Measurements from ENCODE around the gene RUVBL2.

RUVBL2 gene

DNA sequence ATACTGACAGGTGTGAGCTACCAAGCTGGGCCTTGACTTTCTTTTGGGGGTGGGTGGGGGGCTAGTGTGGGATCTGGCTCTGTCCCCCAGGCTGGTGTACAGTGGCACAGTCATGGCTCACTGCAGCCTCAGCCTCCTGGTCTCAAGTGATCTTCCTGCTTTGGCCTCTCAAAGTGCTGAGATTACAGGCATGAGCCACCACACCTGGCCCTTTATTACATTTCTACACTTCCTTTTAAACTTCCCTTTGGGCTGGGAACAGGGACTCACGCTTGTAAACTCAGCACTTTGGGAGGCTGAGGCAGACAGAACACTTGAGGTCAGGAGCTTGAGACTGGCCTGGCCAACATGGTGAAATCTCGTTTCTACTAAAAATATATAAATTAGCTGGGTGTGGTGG is 16.6 kb upstream of the RUVBL2 start:
- TF ChIP-seq, protein P1, sequence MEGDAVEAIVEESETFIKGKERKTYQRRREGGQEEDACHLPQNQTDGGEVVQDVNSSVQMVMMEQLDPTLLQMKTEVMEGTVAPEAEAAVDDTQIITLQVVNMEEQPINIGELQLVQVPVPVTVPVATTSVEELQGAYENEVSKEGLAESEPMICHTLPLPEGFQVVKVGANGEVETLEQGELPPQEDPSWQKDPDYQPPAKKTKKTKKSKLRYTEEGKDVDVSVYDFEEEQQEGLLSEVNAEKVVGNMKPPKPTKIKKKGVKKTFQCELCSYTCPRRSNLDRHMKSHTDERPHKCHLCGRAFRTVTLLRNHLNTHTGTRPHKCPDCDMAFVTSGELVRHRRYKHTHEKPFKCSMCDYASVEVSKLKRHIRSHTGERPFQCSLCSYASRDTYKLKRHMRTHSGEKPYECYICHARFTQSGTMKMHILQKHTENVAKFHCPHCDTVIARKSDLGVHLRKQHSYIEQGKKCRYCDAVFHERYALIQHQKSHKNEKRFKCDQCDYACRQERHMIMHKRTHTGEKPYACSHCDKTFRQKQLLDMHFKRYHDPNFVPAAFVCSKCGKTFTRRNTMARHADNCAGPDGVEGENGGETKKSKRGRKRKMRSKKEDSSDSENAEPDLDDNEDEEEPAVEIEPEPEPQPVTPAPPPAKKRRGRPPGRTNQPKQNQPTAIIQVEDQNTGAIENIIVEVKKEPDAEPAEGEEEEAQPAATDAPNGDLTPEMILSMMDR (conservative IDR thresholded peaks at IDR 0.05; ENCODE audit: low read depth, low read length), result no peak
- DNase-seq (ENCODE audit: low read depth), result no peak
- H3K4me3 ChIP-seq (ENCODE audit: low read depth, low read length), result no peak overlapping the region

DNA sequence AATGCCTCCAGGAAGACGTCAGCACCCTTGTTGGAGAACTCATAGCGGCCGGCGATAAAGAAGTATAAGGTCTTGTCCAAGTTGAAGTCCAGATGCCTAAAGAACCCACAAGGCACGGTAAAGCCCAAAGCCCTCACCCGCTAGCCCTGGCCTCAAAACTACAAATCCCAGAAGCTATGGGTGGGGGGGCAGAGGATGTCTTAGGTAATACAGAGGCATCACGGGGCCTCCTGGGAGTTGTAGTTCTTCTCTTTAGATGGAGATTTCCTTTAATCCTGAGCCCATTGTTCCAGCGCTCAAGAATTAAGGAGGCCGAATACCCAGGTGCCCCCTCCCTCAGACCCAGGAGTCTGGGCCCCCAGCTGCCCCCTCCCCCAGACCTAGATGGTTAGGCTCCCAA is 11.4 kb upstream of the RUVBL2 start:
- TF ChIP-seq, protein P1 (conservative IDR thresholded peaks at IDR 0.05; ENCODE audit: low read depth, low read length), result no peak
- DNase-seq (ENCODE audit: low read depth), result no peak
- no peak overlapping the region for H3K4me3 ChIP-seq (ENCODE audit: low read depth, low read length)

DNA sequence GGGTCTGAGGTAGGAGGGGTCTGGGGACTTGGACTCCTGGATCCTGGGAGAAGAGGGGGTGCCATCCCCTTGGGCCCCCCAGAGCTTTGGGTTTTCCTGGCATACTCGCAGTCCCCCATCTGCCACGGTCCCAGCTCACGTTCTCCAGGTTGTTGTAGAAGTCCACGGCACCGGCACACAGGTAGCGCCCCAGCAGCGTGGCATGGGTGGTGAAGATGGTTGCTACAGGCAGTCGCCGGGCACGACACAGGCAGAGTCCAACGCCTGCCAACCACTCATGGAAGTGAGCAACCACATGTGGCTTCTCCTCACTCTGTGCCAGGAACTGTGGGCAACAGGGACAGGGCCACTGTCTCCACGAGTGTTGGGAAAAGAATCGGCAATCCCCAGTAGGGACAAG is 8.0 kb upstream of the RUVBL2 start:
- TF ChIP-seq, protein P1 (conservative IDR thresholded peaks at IDR 0.05; ENCODE audit: low read depth, low read length), result no peak
- no peak for DNase-seq (ENCODE audit: low read depth)
- no peak overlapping the region for H3K4me3 ChIP-seq (ENCODE audit: low read depth, low read length)

DNA sequence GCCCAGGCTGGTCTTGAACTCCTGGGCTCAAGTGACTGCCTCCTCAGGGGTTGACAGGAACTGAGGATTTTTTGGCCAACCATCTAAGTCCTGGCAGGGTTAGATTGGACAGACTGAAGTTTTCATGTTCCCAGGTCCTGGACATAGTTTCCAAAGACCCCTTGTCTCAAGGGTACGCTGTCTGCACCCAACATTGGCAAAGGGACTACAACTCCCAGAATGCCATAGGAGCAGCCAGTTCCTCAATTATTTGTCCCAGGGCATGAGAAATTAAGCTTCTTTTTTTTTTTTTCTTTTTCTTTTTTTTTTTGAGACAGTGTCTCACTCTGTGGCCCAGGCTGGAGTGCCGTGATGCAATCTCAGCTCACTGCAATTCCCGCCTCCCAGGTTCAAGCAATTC is 7.5 kb upstream of the RUVBL2 start:
- no peak for DNase-seq (ENCODE audit: low read depth)
- no peak overlapping the region for H3K4me3 ChIP-seq (ENCODE audit: low read depth, low read length)
- TF ChIP-seq, protein P1 (conservative IDR thresholded peaks at IDR 0.05; ENCODE audit: low read depth, low read length), result no peak

DNA sequence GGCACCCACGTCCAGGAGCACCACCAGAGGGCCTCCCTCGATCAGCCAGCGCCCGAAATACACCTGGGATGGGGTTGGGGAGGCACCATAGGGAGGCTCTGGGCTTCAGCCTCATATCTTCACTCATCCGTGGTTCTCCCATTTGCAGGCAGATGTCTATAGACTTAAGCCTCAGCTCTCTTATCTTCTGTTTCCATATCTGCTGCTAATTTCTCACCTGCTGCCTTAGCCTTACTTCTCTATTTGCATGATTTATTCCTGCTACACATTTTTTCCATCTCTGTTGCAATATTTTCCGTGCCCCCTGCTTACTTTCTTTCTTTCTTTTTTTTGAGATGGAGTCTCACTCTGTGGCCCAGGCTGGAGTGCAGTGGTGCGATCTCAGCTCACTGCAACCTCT is 6.4 kb upstream of the RUVBL2 start:
- TF ChIP-seq, protein P1 (conservative IDR thresholded peaks at IDR 0.05; ENCODE audit: low read depth, low read length), result no peak
- no peak overlapping the region for H3K4me3 ChIP-seq (ENCODE audit: low read depth, low read length)
- no peak for DNase-seq (ENCODE audit: low read depth)

DNA sequence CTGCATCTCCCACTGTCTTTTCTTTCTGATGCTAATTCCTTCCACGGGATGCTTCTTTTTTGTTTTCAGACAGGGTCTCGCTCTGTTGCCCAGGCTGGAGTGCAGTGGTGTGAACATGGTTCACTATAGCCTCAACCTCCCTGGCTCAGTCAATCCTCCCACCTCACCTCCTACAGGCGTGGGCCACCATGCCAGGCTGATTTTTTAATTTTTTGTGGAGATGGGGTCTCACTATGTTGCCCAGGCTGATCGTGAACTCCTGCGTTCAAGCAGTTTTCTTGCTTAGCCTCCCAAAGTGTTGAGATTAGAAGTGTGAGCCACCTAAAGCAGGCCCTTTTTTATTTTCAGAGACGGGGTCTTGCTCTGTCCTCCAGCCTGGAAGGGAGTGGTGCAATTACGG is 5.4 kb upstream of the RUVBL2 start:
- DNase-seq (ENCODE audit: low read depth), result no peak
- TF ChIP-seq, protein P1 (conservative IDR thresholded peaks at IDR 0.05; ENCODE audit: low read depth, low read length), result no peak
- H3K4me3 ChIP-seq (ENCODE audit: low read depth, low read length), result no peak overlapping the region

DNA sequence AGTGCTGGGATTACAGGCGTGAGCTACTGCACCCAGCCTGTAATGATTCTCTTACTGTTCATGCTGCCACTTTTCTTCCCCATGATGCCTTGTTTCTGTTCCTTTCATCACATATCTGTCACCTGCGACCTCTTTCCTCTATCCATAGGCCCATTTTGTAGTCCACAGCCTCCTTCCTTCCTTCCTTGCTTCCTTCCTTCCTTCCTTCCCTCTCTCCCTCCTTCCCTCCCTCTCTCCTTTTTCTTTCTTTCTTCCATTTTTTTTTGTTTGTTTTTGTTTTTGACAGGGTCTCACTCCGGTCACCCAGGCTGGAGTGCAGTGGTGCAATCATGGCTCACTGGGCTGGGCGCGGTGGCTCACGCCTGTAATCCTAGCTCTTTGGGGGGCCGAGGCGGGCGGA is 4.8 kb upstream of the RUVBL2 start:
- TF ChIP-seq, protein P1 (conservative IDR thresholded peaks at IDR 0.05; ENCODE audit: low read depth, low read length), result no peak
- no peak for DNase-seq (ENCODE audit: low read depth)
- no peak overlapping the region for H3K4me3 ChIP-seq (ENCODE audit: low read depth, low read length)

Measured in choroid plexus epithelial cell (primary cell).